Dermis blood vessel endothelial cell (primary cell): ENCODE measurements around the gene ATM. TPM values are rescaled to one million over a fixed set of nuclear protein-coding genes. Genes with fewer than 3 reads are reported as not detected.
"Not testable (repeated sequence)": the region's sequence is repeated elsewhere in the genome, so short reads cannot be mapped to it uniquely, and the experiment has no call there.

Experiments
- DNase-seq: peaks from one replicate; pipeline ENCODE4 v3.0.0; 2010
- total RNA-seq: library from RNA; depleted of rRNA; stranded (reverse); fragments of >200 nt; gene quantifications from 2 replicates; pipeline ENCODE4 v1.2.3, GENCODE V29; 2014

The ATM gene
- total RNA-seq, 1 donor from 2014 or later: 82.9 TPM

GRCh38 chr11:108289699-108290098 is 66.8 kb downstream of the ATM start:
- DNase-seq: no peak

GRCh38 chr11:108293229-108293628 is 70.4 kb downstream of the ATM start:
- no peak for DNase-seq

- DNase-seq: no peak
These were observed 79.4 kb downstream of the ATM start for GRCh38 chr11:108302121-108302785.

- no peak for DNase-seq
These were observed 84.9 kb downstream of the ATM start for GRCh38 chr11:108307751-108308150.

GRCh38 chr11:108313444-108313843 is 90.6 kb downstream of the ATM start:
- DNase-seq: no peak

- no peak for DNase-seq
These were observed 93.2 kb downstream of the ATM start for GRCh38 chr11:108316061-108316460.

- peak; percentile 18 for DNase-seq
These were observed 96.8 kb downstream of the ATM start for GRCh38 chr11:108319541-108320145.

- DNase-seq: no peak
These were observed 99.8 kb downstream of the ATM start for GRCh38 chr11:108322666-108323065.

GRCh38 chr11:108324587-108324986 is 101.7 kb downstream of the ATM start:
- no peak for DNase-seq

- no peak for DNase-seq
These were observed 110.6 kb downstream of the ATM start for GRCh38 chr11:108333403-108333899.

GRCh38 chr11:108338750-108339149 is 115.9 kb downstream of the ATM start:
- no peak for DNase-seq

GRCh38 chr11:108340973-108341372 is 118.1 kb downstream of the ATM start:
- DNase-seq: no peak

- DNase-seq: no peak
These were observed 118.8 kb downstream of the ATM start for GRCh38 chr11:108341654-108342053.

- DNase-seq: no peak
These were observed 120.8 kb downstream of the ATM start for GRCh38 chr11:108343714-108344113.

GRCh38 chr11:108345767-108346166 is 122.9 kb downstream of the ATM start:
- no peak for DNase-seq

GRCh38 chr11:108346451-108346850 is 123.6 kb downstream of the ATM start:
- DNase-seq: no peak

GRCh38 chr11:108351468-108351867 is 128.6 kb downstream of the ATM start:
- DNase-seq: no peak

GRCh38 chr11:108364159-108364558 is 141.3 kb downstream of the ATM start:
- no peak for DNase-seq

- DNase-seq: no peak
These were observed 145.3 kb downstream of the ATM start for GRCh38 chr11:108368134-108368533.

GRCh38 chr11:108369064-108369463 is 146.2 kb downstream of the ATM start:
- no peak for DNase-seq

GRCh38 chr11:108370315-108370714 is 147.4 kb downstream of the ATM start:
- no peak for DNase-seq

- no peak for DNase-seq
These were observed 148.1 kb downstream of the ATM start for GRCh38 chr11:108370990-108371389.

GRCh38 chr11:108373505-108373904 is 150.6 kb downstream of the ATM start:
- not testable (repeated sequence) for DNase-seq

GRCh38 chr11:108388576-108388975 is 165.7 kb downstream of the ATM start:
- DNase-seq: no peak

GRCh38 chr11:108392353-108392752 is 169.5 kb downstream of the ATM start:
- no peak for DNase-seq
